Measurements from ENCODE around the gene LCLAT1.

DNA sequence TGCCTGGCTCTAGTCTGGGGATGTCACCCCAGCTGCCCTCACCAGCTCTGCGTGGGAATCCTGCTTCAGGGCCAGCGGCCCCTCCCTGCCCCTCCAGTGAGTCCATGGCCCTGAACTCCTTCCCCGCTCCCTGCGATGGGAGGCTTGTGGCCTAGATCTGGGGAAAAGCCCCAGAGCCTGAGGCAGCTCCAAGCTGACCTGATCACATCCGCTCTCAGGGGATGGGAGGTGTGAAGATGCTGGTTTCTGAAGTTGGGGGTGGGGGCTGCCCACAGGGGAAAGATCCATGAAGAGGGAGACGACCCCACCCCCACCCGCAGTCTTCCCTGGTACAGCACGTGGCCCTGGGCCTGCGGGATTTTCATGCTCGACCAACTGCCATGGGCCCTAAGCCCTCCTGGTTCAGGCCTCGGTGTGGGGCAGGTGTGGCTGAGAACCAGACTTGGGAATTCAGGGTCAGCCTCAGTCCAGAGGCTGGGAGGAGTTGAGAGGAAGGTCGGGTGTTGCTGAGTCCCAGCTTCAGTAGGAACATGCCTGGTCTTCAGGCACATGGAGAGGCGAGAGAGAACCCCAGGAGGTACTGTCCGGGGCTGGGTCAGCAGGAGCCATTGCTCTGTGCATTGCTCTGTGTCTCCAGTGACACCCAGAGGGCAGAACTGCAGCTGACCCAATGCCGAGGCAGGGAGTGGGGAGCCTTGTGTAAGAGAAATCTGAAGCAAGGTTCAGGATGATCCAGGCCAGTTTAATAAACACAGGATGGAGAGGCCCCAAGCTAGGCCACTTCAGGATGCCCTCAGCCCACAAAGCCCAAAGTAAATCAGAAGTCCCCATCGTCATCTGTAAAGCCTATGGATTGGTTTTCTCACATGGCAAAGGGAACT is 245.1 kb downstream of the LCLAT1 start:
- TF ChIP-seq CTCF (IDR thresholded peaks at IDR 0.05; ENCODE audit: insufficient read depth, low read length) (no peak), POLR2AphosphoS5 (IDR thresholded peaks at IDR 0.05; ENCODE audit: low read depth) (no peak), GABPA (IDR thresholded peaks at IDR 0.05; ENCODE audit: low read depth) (no peak), SPI1 (IDR thresholded peaks at IDR 0.05; ENCODE audit: borderline replicate concordance, low read depth) (no peak)

Data from HL-60 (cell line).